Measurements from ENCODE around the gene SSR4.
A peak's percentile ranks its signal among the peaks of the same experiment; 100 is the strongest.

SSR4 gene

GRCh38 chrX:153764786-153765137 is 29.7 kb upstream of the SSR4 start:
- Histone ChIP-seq H3K9ac (ENCODE audit: low read depth, low read length) (peak overlapping the region; percentile 52), H3K4me1 (ENCODE audit: control insufficient read depth, insufficient read depth, low read length) (peaks cover 2% of the 10 kb centered on the region), H3K4me2 (ENCODE audit: low read length) (peak overlapping the region; percentile 82), H3K4me3 (ENCODE audit: low read length) (peak overlapping the region; percentile 68), H3K9me3 (replicated peaks; ENCODE audit: low read length) (no peaks in the 10 kb centered on the region), H3K36me3 (ENCODE audit: insufficient read depth, low read length) (no peaks in the 10 kb centered on the region), H3K27me3 (ENCODE audit: control insufficient read depth, insufficient read depth, low read length) (no peaks in the 10 kb centered on the region)

- Histone ChIP-seq H3K9me3 (replicated peaks; ENCODE audit: low read length) (no peaks in the 10 kb centered on the region), H3K27me3 (ENCODE audit: control insufficient read depth, insufficient read depth, low read length) (no peaks in the 10 kb centered on the region), H3K4me3 (ENCODE audit: low read length) (peak overlapping the region; percentile 68), H3K36me3 (ENCODE audit: insufficient read depth, low read length) (no peaks in the 10 kb centered on the region), H3K4me1 (ENCODE audit: control insufficient read depth, insufficient read depth, low read length) (peaks cover 2% of the 10 kb centered on the region), H3K4me2 (ENCODE audit: low read length) (peak overlapping the region; percentile 82), H3K9ac (ENCODE audit: low read depth, low read length) (peak overlapping the region; percentile 52)
These were observed 29.1 kb upstream of the SSR4 start for GRCh38 chrX:153765138-153766079.

- Histone ChIP-seq H3K9ac (ENCODE audit: low read depth, low read length) (peak overlapping the region; percentile 52), H3K36me3 (ENCODE audit: insufficient read depth, low read length) (no peaks in the 10 kb centered on the region), H3K4me3 (ENCODE audit: low read length) (peak overlapping the region; percentile 68), H3K4me1 (ENCODE audit: control insufficient read depth, insufficient read depth, low read length) (peaks cover 2% of the 10 kb centered on the region), H3K27me3 (ENCODE audit: control insufficient read depth, insufficient read depth, low read length) (no peaks in the 10 kb centered on the region), H3K4me2 (ENCODE audit: low read length) (peak overlapping the region; percentile 82), H3K9me3 (replicated peaks; ENCODE audit: low read length) (no peaks in the 10 kb centered on the region)
These were observed 28.2 kb upstream of the SSR4 start for GRCh38 chrX:153766098-153766817.

- Histone ChIP-seq H3K27me3 (ENCODE audit: control insufficient read depth, insufficient read depth, low read length) (no peaks in the 10 kb centered on the region), H3K4me3 (ENCODE audit: low read length) (peak overlapping the region; percentile 24), H3K9ac (ENCODE audit: low read depth, low read length) (no peak overlapping the region), H3K36me3 (ENCODE audit: insufficient read depth, low read length) (no peaks in the 10 kb centered on the region), H3K4me1 (ENCODE audit: control insufficient read depth, insufficient read depth, low read length) (peaks cover 2% of the 10 kb centered on the region), H3K4me2 (ENCODE audit: low read length) (peak overlapping the region; percentile 82), H3K9me3 (replicated peaks; ENCODE audit: low read length) (no peaks in the 10 kb centered on the region)
These were observed 27.4 kb upstream of the SSR4 start for GRCh38 chrX:153766871-153767673.

- H3K4me3 ChIP-seq (ENCODE audit: low read length): no peak overlapping the region
- H3K9ac ChIP-seq (ENCODE audit: low read depth, low read length): no peak overlapping the region
- H3K4me2 ChIP-seq (ENCODE audit: low read length): no peak overlapping the region
- no peaks in the 10 kb centered on the region for H3K9me3 ChIP-seq (replicated peaks; ENCODE audit: low read length)
- no peaks in the 10 kb centered on the region for H3K27me3 ChIP-seq (ENCODE audit: control insufficient read depth, insufficient read depth, low read length)
- peaks cover 2% of the 10 kb centered on the region for H3K4me1 ChIP-seq (ENCODE audit: control insufficient read depth, insufficient read depth, low read length)
- H3K36me3 ChIP-seq (ENCODE audit: insufficient read depth, low read length): no peaks in the 10 kb centered on the region
These were observed 26.8 kb upstream of the SSR4 start for GRCh38 chrX:153767674-153768055.

- Histone ChIP-seq H3K9ac (ENCODE audit: low read depth, low read length) (no peak overlapping the region), H3K4me1 (ENCODE audit: control insufficient read depth, insufficient read depth, low read length) (peaks cover 2% of the 10 kb centered on the region), H3K27me3 (ENCODE audit: control insufficient read depth, insufficient read depth, low read length) (no peaks in the 10 kb centered on the region), H3K9me3 (replicated peaks; ENCODE audit: low read length) (no peaks in the 10 kb centered on the region), H3K4me2 (ENCODE audit: low read length) (no peak overlapping the region), H3K36me3 (ENCODE audit: insufficient read depth, low read length) (no peaks in the 10 kb centered on the region), H3K4me3 (ENCODE audit: low read length) (no peak overlapping the region)
These were observed 25.9 kb upstream of the SSR4 start for GRCh38 chrX:153768311-153769157.

GRCh38 chrX:153769158-153769864 is 25.2 kb upstream of the SSR4 start:
- Histone ChIP-seq H3K4me1 (ENCODE audit: control insufficient read depth, insufficient read depth, low read length) (peaks cover 2% of the 10 kb centered on the region), H3K9ac (ENCODE audit: low read depth, low read length) (no peak overlapping the region), H3K4me2 (ENCODE audit: low read length) (no peak overlapping the region), H3K9me3 (replicated peaks; ENCODE audit: low read length) (no peaks in the 10 kb centered on the region), H3K36me3 (ENCODE audit: insufficient read depth, low read length) (no peaks in the 10 kb centered on the region), H3K27me3 (ENCODE audit: control insufficient read depth, insufficient read depth, low read length) (no peaks in the 10 kb centered on the region), H3K4me3 (ENCODE audit: low read length) (no peak overlapping the region)

- no peak overlapping the region for H3K4me3 ChIP-seq (ENCODE audit: low read length)
- no peaks in the 10 kb centered on the region for H3K36me3 ChIP-seq (ENCODE audit: insufficient read depth, low read length)
- no peaks in the 10 kb centered on the region for H3K4me1 ChIP-seq (ENCODE audit: control insufficient read depth, insufficient read depth, low read length)
- no peak overlapping the region for H3K4me2 ChIP-seq (ENCODE audit: low read length)
- no peak overlapping the region for H3K9ac ChIP-seq (ENCODE audit: low read depth, low read length)
- H3K27me3 ChIP-seq (ENCODE audit: control insufficient read depth, insufficient read depth, low read length): no peaks in the 10 kb centered on the region
- H3K9me3 ChIP-seq (replicated peaks; ENCODE audit: low read length): no peaks in the 10 kb centered on the region
These were observed 24.4 kb upstream of the SSR4 start for GRCh38 chrX:153769865-153770600.

GRCh38 chrX:153770601-153771414 is 23.7 kb upstream of the SSR4 start:
- Histone ChIP-seq H3K36me3 (ENCODE audit: insufficient read depth, low read length) (no peaks in the 10 kb centered on the region), H3K9ac (ENCODE audit: low read depth, low read length) (no peak overlapping the region)

More at GRCh38 chrX:153770601-153771414, 23.7 kb upstream of the SSR4 start:
- H3K4me1 ChIP-seq (ENCODE audit: control insufficient read depth, insufficient read depth, low read length): no peaks in the 10 kb centered on the region
- no peak overlapping the region for H3K4me3 ChIP-seq (ENCODE audit: low read length)
- no peak overlapping the region for H3K4me2 ChIP-seq (ENCODE audit: low read length)
- no peaks in the 10 kb centered on the region for H3K27me3 ChIP-seq (ENCODE audit: control insufficient read depth, insufficient read depth, low read length)
- H3K9me3 ChIP-seq (replicated peaks; ENCODE audit: low read length): no peaks in the 10 kb centered on the region

Data from skeletal muscle satellite cell (primary cell).